Nephron (organoid): ENCODE measurements around the gene PITPNM1.

ENCODE experiments used
- H3K27ac Mint-ChIP-seq, 3 experiments: 2 replicates each; pipeline ENCODE4 v1.8.0; 2020; ENCODE audit warnings: mixed read lengths in 3 of 3, mild to moderate bottlenecking in 2 of 3, moderate library complexity in 1 of 3
- H3K27me3 Mint-ChIP-seq: 2 replicates; pipeline ENCODE4 v1.8.0; 2021; ENCODE audit warnings: low read depth, mild to moderate bottlenecking, moderate library complexity, mixed read lengths
- H3K36me3 Mint-ChIP-seq: 2 replicates; pipeline ENCODE4 v1.8.0; 2020; ENCODE audit warnings: low read depth, mixed read lengths
- H3K4me1 Mint-ChIP-seq: 2 replicates; pipeline ENCODE4 v1.8.0; 2020; ENCODE audit warnings: mixed read lengths
- H3K4me3 Mint-ChIP-seq, 3 experiments: 2 replicates each; pipeline ENCODE4 v1.8.0; 2020; ENCODE audit warnings: mild to moderate bottlenecking in 3 of 3, mixed read lengths in 3 of 3, moderate library complexity in 2 of 3
- H3K9me3 Mint-ChIP-seq: 2 replicates; pipeline ENCODE4 v1.8.0; 2020; ENCODE audit warnings: mixed read lengths
- CTCF ChIP-seq, 3 experiments: fragments of 200-600 bp; sonication (generic); IDR thresholded peaks; one replicate each; pipeline ENCODE4 v1.5.0; 2021; ENCODE audit warnings: antibody characterized with exemption in 3 of 3; ENCODE audit not compliant: unreplicated experiment in 3 of 3

The PITPNM1 gene

GRCh38 chr11:67503119-67504004, 1.8 kb downstream of the PITPNM1 start:
- Mint-ChIP-seq H3K4me3 (peak overlapping the region; percentile 77 to 87 (median 86)), H3K4me1 (peaks cover 20% of the 10 kb centered on the region), H3K27ac (peak overlapping the region in 2 of 3 experiments; percentile 2 to 51), H3K36me3 (peaks cover 10% of the 10 kb centered on the region), H3K9me3 (no peaks in the 10 kb centered on the region), H3K27me3 (peaks cover 21% of the 10 kb centered on the region)
- TF ChIP-seq CTCF (IDR thresholded peaks at IDR 0.05; ENCODE audit: unreplicated experiment in 3 of 3): no peak

- no peak for TF ChIP-seq CTCF (IDR thresholded peaks at IDR 0.05; ENCODE audit: unreplicated experiment in 3 of 3)
- Mint-ChIP-seq H3K27ac (peak overlapping the region in 2 of 3 experiments; percentile 2 to 51), H3K4me3 (peak overlapping the region; percentile 77 to 87 (median 86)), H3K36me3 (peaks cover 10% of the 10 kb centered on the region), H3K4me1 (peaks cover 20% of the 10 kb centered on the region), H3K9me3 (no peaks in the 10 kb centered on the region), H3K27me3 (peaks cover 21% of the 10 kb centered on the region)
These were observed 2.7 kb downstream of the PITPNM1 start for GRCh38 chr11:67502328-67502979.

- Mint-ChIP-seq H3K36me3 (peaks cover 10% of the 10 kb centered on the region), H3K27me3 (peaks cover 21% of the 10 kb centered on the region), H3K27ac (no peak overlapping the region), H3K9me3 (no peaks in the 10 kb centered on the region), H3K4me1 (peaks cover 16% of the 10 kb centered on the region), H3K4me3 (no peak overlapping the region)
- no peak for TF ChIP-seq CTCF (IDR thresholded peaks at IDR 0.05; ENCODE audit: unreplicated experiment in 3 of 3)
These were observed 3.3 kb downstream of the PITPNM1 start for GRCh38 chr11:67501854-67502253.

- no peak for TF ChIP-seq CTCF (IDR thresholded peaks at IDR 0.05; ENCODE audit: unreplicated experiment in 3 of 3)
These were observed 4.1 kb downstream of the PITPNM1 start for GRCh38 chr11:67500831-67501715.

GRCh38 chr11:67500484-67500821, 4.7 kb downstream of the PITPNM1 start:
- H3K27me3 Mint-ChIP-seq: peaks cover 16% of the 10 kb centered on the region
- no peaks in the 10 kb centered on the region for H3K9me3 Mint-ChIP-seq
- no peak for TF ChIP-seq CTCF (IDR thresholded peaks at IDR 0.05; ENCODE audit: unreplicated experiment in 3 of 3)
- no peak overlapping the region for H3K27ac Mint-ChIP-seq
- H3K4me1 Mint-ChIP-seq: peaks cover 7% of the 10 kb centered on the region
- H3K36me3 Mint-ChIP-seq: peaks cover 10% of the 10 kb centered on the region
- peak overlapping the region in 1 of 3 experiments; percentile 31 for H3K4me3 Mint-ChIP-seq

More at GRCh38 chr11:67500831-67501715, 4.1 kb downstream of the PITPNM1 start:
- Mint-ChIP-seq H3K27me3 (peaks cover 18% of the 10 kb centered on the region), H3K9me3 (no peaks in the 10 kb centered on the region), H3K4me1 (peaks cover 8% of the 10 kb centered on the region), H3K36me3 (peaks cover 10% of the 10 kb centered on the region), H3K27ac (no peak overlapping the region), H3K4me3 (peak overlapping the region; percentile 11 to 39 (median 31))
